HG03460 (cell line): Measurements from ENCODE around the gene FBXL17.

Experiments
- ATAC-seq: cut with Tn5 transposase; IDR thresholded peaks from one replicate; pipeline ENCODE4 v1.9.1; 2021; ENCODE audit not compliant: unreplicated experiment

Gene FBXL17

GRCh38 chr5:107871023-107871422, 510.9 kb downstream of the FBXL17 start:
- ATAC-seq: no peak

DNA sequence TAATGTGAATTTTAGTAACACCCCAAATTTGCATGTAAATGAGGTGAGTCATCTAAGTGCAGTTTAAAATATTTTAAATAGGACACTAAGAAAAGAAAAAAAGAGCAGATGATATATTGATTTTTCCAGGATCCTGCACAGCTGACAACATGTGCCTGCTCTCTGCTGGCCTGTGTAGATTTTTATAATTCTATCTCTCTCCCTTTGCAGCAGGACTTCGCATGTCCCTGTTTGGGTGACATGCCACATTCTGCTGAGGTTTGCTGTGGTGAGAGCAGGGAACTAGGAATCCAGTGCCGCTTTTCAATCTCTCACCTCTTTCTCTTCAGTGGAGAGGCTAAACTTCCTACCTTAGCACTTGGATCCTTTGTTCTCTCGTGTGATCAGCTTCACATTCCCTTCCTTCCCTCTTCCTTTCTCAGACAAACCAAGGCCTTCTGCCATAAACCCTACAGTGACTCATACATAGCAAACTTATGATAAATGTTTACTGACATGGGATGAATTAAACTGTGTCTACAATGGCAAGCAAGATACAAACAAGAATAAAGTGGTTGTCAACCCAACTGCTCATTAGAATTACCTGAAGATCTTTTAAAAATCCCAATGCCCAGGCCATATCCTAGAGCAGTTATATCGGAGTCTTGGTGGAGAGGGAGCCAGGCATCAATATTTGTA, 512.3 kb downstream of the FBXL17 start:
- ATAC-seq: no peak

DNA sequence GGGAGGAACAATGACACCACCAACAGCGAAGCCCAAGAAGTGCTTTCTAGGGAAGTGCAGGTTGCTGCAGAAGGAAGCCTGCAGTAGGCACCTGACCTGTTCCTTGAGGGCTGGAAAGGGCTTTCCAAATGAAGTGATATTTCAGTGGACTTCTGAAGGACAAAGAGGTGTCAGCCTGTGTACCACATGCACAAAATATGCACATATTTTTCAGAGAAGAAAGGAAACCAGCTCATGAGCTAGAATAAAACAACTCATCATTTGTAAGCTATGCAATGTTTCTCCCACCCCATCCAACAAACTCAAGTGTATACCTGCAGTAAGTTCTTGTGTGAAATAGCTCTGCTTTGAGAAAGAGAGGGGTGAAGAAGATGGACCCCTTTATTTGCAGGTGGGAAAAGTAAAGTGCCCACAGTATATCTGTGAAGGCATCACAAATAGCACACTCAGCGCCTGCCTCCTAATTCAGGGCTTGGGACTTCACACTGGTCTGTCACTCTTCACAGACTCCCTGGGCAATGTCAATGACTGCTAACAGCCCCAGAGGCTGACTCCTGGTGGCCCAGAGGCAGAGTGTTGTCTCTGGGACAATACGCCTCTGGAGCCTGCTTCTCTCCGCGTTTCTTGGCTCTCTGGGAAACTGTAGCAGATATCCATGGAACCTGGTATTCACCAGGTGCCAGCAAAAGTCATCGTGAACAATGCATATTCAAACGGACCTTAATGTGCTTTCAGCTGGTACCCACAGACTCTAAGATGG, 513.1 kb downstream of the FBXL17 start:
- ATAC-seq: no peak

DNA sequence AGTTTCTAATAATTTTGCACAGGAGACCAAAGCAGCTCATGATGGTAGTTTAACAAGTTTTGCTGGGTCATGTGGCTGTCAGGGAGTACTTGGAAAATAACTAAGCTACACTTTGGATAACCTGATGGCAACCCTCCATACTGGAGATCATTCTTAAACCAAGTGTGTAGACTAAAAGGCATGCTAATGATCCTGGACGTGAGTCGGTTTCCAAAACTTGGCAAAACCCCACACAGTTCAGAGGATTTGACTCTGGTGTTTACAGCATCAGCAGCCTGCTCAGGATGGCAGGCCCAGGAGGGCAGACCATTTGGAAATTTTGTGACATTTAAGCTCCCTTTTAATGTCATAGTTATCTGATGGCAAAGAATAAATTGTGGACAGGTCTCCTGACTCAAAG, 514.6 kb downstream of the FBXL17 start:
- ATAC-seq: no peak

DNA sequence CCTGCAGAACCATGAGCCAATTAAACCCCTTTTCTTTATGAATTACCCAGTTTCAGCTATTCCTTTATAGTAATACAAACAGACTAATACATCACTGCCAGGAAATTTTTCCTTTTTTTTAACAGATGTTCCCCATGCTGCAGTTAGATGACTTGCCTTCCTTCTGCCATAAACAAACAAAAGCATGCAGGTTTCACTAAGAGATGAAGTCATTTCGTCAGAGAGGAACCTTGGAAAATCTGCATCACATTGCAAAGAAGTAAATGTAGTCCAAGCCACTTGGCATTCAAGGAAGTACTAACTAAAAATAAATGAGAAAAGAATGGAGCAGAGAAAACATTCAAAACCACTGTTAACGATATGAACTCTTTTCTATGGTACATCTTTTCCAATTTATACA, 517.1 kb downstream of the FBXL17 start:
- no peak for ATAC-seq

- ATAC-seq: no peak
Measured at GRCh38 chr5:107863125-107863524, 518.8 kb downstream of the FBXL17 start.

DNA sequence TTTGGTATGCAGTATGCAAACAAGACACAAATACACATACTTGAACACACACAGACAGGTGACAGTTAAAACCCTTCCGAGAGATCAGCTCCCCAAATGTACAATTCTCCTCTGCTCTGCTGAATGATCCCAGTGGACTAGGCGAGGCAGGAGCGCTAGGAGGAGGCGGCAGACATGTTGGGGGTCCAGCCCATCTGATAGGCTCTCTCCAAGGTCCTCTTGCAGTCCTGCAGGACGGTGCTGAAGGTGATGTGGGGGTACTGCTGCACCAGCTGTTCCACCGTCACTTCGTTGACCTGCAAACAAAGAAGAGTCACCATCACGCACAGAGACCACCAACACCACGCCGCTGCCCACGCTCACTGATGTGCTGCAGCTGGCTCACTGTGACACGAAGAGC, 520.3 kb downstream of the FBXL17 start:
- no peak for ATAC-seq

DNA sequence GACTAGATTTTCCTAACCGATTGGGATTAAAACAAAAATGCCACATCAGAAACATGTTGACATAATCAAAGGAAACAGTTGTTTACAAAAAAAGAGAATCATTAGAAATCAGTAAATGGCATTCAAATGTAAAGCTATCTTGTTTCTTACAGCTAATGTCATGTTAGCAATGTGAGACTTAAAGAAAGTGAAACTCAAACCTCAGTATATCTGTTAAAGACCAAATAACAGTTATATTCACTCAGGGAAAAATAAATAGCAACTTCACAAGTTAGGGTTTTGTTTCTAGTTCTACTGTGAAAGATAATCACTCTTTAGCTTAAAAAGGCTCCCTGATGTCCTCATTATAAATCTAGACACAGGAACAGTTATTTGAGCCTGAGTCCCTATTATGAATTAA, 521.9 kb downstream of the FBXL17 start:
- no peak for ATAC-seq

DNA sequence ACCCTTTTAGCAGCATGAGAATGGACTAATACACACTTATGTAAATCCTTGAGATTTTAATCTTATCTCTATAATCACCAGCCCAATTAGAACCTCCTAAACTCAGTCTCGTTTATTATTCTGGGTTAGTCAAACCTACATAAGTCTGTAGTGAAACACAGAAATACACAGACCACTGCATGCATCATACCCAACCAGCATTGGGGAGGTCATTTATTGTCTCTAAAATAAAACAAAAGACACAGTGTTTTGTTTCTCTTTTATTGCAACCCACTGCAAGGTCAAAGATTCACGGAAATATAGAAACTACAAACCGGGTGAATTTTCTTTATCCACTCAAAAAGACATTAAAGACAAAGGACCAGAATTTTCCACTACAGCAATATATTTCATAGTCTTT, 523.1 kb downstream of the FBXL17 start:
- ATAC-seq: no peak

DNA sequence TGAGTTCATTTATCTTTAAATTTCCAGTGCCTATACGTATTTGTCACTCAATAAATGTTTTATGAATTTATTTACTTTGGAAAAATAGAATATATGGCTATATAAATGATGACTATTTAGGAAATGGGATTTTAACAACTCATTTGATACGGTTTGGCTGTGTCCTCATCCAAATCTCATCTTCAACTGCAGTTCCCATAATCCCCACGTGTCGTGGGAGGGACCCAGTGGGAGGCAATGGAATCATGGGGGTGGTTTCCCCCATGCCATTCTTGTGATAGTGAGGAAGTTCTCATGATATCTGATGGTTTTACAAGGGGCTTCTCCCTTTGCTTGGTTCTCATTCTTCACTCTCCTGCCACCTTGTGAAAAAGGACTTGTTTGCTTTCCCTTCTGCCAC, 523.6 kb downstream of the FBXL17 start:
- no peak for ATAC-seq

- no peak for ATAC-seq
Measured at GRCh38 chr5:107857785-107858184, 524.1 kb downstream of the FBXL17 start.

- ATAC-seq: no peak
Measured at GRCh38 chr5:107855171-107855570, 526.7 kb downstream of the FBXL17 start.

DNA sequence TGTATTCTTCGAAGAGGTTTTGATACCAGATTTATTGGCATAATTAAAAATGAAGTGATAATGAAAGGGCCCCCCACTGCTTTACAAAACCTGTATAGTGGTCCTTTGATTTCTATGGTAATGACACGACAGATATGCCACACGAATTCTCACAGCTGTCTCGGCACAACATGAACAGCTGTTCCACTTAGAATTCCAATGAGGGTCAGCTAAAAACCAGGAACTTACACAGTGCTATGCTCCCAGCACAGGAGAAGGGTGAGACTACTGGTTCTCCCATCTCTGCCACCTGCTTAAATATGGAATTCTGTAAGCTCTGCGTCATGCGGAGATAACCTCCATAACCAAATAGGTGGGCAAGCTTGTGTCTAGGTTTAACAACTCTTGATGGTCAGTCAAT, 528.2 kb downstream of the FBXL17 start:
- ATAC-seq: no peak

DNA sequence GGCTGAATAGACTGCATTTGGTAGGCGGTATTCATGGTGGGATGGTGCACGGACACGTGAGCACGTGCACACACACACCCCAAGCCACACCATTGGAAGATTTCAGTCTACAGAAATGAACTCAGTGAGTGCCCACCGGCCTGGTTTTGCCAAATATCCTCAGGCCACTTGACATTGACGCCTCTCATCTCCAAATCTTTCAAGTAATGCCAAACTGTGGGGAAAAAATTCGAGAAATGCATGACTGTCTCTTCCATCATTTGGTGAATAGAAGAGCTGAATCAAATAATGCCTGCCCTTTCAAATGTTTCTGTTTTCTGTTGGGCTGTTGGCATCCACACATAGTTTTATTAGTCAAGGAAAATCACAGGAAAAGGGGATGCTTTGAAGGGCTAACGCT, 528.9 kb downstream of the FBXL17 start:
- no peak for ATAC-seq

DNA sequence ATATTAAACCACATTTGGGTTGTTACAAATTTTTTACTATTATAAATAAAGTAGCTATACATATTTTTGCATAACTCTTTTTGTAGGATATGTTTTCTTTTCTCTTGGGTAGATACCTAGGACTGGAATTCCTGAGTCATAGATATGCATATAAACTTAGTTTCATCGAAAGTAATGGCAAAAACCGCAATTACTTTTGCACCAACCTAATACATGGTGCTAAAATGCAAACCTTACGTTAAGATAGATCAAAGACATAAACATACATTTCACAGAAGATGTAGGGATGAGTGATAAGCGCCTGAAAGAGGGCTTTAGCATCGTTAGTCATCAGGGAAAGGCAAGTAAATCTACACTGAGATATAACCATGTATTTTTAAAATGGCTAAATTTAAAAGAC, 532.8 kb downstream of the FBXL17 start:
- no peak for ATAC-seq

DNA sequence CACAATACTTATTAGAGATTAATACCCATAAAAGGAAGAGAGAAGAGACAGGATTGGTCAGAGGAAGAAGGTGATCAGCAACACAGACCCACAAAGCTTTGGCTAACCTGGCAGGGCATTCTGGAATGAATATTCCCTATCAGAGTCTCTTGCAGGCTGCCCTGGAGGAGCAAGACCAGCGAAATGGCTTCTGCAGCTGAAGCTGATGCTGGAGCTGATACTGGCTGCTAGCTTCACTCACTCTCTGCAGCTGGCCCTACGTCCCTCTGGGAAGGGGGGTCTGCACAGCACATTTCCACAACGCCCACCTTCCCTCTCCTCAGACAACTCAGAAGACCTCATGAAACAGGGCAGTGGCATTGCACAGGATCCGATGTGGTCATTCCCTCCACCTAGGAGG, 541.3 kb downstream of the FBXL17 start:
- no peak for ATAC-seq

DNA sequence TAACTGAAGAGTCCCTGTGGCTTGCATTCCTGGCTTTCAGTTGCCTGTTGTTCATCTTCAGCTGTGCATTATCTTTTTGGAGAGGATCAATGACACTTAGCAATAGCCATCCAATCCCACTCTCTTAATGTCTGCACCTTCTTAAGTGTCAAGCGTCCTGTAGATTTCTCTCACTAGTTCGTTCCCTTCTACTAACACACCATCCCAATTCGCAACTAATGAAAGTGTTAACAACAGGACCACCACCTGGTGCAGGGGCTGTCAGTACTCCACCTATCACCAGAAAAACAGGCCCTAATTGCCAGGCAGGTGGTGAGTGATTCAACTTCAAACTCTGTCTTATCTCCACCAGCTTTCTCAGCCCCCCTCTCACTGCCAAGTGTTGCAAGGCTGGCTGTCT, 541.7 kb downstream of the FBXL17 start:
- ATAC-seq: no peak

- ATAC-seq: no peak
Measured at GRCh38 chr5:107835096-107835495, 546.8 kb downstream of the FBXL17 start.

GRCh38 chr5:107832746-107833145, 549.2 kb downstream of the FBXL17 start:
- ATAC-seq: no peak

DNA sequence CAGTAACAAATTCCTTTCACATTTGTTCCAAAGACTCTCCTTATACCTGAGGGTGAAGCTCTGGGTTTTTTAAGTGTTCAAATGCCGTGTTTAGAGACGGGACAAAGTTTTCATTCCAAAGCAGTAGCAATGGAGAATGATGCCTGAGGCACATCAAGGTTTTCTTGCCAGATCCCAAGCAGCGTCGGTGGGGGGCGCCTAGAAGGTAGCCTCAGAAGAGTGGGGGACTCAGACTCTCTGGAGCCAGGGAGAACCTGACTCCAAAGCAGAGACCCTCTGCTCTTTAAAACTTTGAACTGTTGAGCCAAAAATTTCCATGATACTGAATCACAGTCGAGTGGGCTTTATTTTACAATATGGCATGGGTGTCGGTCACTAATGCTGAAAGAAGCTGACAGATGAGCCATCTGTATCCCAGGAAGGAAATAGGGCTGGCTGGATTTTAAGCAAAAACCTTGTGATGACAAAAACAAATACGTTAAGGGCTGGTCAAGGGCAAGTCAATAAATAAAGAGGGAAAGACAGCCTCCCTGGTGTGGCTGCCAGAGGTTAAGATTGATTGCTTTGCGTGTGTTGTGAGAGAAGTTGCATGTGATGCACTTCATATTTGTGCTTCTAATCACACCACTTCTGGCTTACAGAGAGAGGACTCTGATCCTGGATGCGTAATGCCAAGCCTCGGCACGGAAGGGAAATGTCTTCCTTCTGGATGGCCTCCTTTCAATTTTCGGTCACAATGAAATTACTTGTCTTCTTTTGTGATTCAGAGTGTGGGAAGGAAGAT, 550.1 kb downstream of the FBXL17 start:
- no peak for ATAC-seq

- no peak for ATAC-seq
Measured at GRCh38 chr5:107830750-107831149, 551.1 kb downstream of the FBXL17 start.
